ENCODE measurements around the gene CERS2. TPM values are rescaled to one million over a fixed set of nuclear protein-coding genes. Genes with fewer than 3 reads are reported as not detected.

CERS2 gene
- total and polyA plus RNA-seq, 2 of the 13 experiments (the other 11 are each of a cell fraction or from before 2014, with no cell fraction given): 269 to 298 TPM

- no peak for TF ChIP-seq HNRNPLL (IDR thresholded peaks at IDR 0.05; ENCODE audit: low read depth, low read length, poor library complexity, severe bottlenecking)
- no peak for TF ChIP-seq ZNF512 (CRISPR knock-in tag; IDR thresholded peaks at IDR 0.05)
- no peak for TF ChIP-seq ZNF83 (CRISPR knock-in tag; IDR thresholded peaks at IDR 0.05; ENCODE audit: borderline replicate concordance)
- no peak for TF ChIP-seq GPBP1L1 (CRISPR knock-in tag; IDR thresholded peaks at IDR 0.05)
- peak; percentile 55; the same call in 1 of the 2 replicates for TF ChIP-seq ZFP91 (CRISPR knock-in tag; IDR thresholded peaks at IDR 0.05; ENCODE audit: borderline replicate concordance)
- TF ChIP-seq ZSCAN21 (CRISPR knock-in tag; IDR thresholded peaks at IDR 0.05; ENCODE audit: borderline replicate concordance): no peak
- TF ChIP-seq XBP1 (CRISPR knock-in tag; IDR thresholded peaks at IDR 0.05): no peak
- no peak for TF ChIP-seq RBM39 (IDR thresholded peaks at IDR 0.05; ENCODE audit: low read depth, low read length, poor library complexity, severe bottlenecking)
- no peak for TF ChIP-seq ZNF143 (CRISPR knock-in tag; IDR thresholded peaks at IDR 0.05)
- TF ChIP-seq LCORL (IDR thresholded peaks at IDR 0.05): no peak
- no peak for TF ChIP-seq LCORL (CRISPR knock-in tag; IDR thresholded peaks at IDR 0.05)
- peak; percentile 71; the same call in 1 of the 2 replicates for TF ChIP-seq CHD4 (IDR thresholded peaks at IDR 0.05; ENCODE audit: borderline replicate concordance, low read length)
- TF ChIP-seq HDAC2 (CRISPR knock-in tag; IDR thresholded peaks at IDR 0.05): no peak; the same call in 1 of the 2 replicates
- no peak for TF ChIP-seq MIER2 (CRISPR knock-in tag; IDR thresholded peaks at IDR 0.05)
- TF ChIP-seq GPN1 (CRISPR knock-in tag; IDR thresholded peaks at IDR 0.05; ENCODE audit: borderline replicate concordance): no peak
- TF ChIP-seq ZC3H4 (CRISPR knock-in tag; IDR thresholded peaks at IDR 0.05; ENCODE audit: borderline replicate concordance): no peak
- 0 out of 2 replicates have a peak, but pooled peaks have one; percentile 26 for TF ChIP-seq ZNF740 (CRISPR knock-in tag; IDR thresholded peaks at IDR 0.05)
- no peak for TF ChIP-seq PLSCR1 (CRISPR knock-in tag; IDR thresholded peaks at IDR 0.05; ENCODE audit: borderline replicate concordance)
- TF ChIP-seq ZMAT5 (CRISPR knock-in tag; IDR thresholded peaks at IDR 0.05; ENCODE audit: borderline replicate concordance, low read depth): no peak
Observed at GRCh38 chr1:150971583-150972416, 2.8 kb downstream of the CERS2 start (continued).
